Measurements from ENCODE around the gene PAK5. TPM values are rescaled to one million over a fixed set of nuclear protein-coding genes. Genes with fewer than 3 reads are reported as not detected.

The PAK5 gene
- 0.06 TPM for total RNA-seq

GRCh38 chr20:9838378-9839295 is at the start of gene PAK5:
TSS of gene PAK5 (minus strand) at chr20:9839076. CDS start at chr20:9644328, 194,748 bp downstream.

GRCh38 chr20:9514461-9515213 is 324.2 kb downstream of the PAK5 start, which contains the start of gene LAMP5:
TSS of gene LAMP5 (plus strand) at chr20:9514590. CDS start at chr20:9514853, 263 bp downstream.

Other genes starting within 250 kb of the PAK5 start
- 5.6 TPM for gene ANKEF1, start 195.9 kb upstream of the PAK5 start, total RNA-seq